Type B pancreatic cell (in vitro differentiated cells): ENCODE results near the gene ICA1. TPM values are rescaled to one million over a fixed set of nuclear protein-coding genes. Genes with fewer than 3 reads are reported as not detected.

Experiments used
- DNase-seq: peaks from one replicate; pipeline ENCODE4 v3.0.0; 2021; ENCODE audit warnings: mixed read lengths; ENCODE audit not compliant: unreplicated experiment; ENCODE audit errors: extremely low spot score
- H3K27ac Mint-ChIP-seq: 2 replicates; pipeline ENCODE4 v1.8.0; 2021; ENCODE audit warnings: mild to moderate bottlenecking, mixed read lengths
- H3K27me3 Mint-ChIP-seq: 2 replicates; pipeline ENCODE4 v1.8.0; 2021; ENCODE audit warnings: mixed read lengths
- H3K36me3 Mint-ChIP-seq: 2 replicates; pipeline ENCODE4 v1.8.0; 2021; ENCODE audit warnings: mixed read lengths
- H3K4me1 Mint-ChIP-seq: one replicate; pipeline ENCODE4 v1.8.0; 2021; ENCODE audit warnings: mixed read lengths; ENCODE audit not compliant: unreplicated experiment
- H3K4me3 Mint-ChIP-seq: 2 replicates; pipeline ENCODE4 v1.8.0; 2021; ENCODE audit warnings: mild to moderate bottlenecking, mixed read lengths
- H3K9me3 Mint-ChIP-seq: 2 replicates; pipeline ENCODE4 v1.8.0; 2021; ENCODE audit warnings: mixed read lengths
- total RNA-seq: library from RNA; stranded (reverse); gene quantifications from 2 replicates; pipeline ENCODE4 v1.2.1, GENCODE V29; 2021; ENCODE audit warnings: low replicate concordance
- TF ChIP-seq, protein P1 (sequence below): fragments of 200-600 bp; sonication (generic); conservative IDR thresholded peaks from 2 replicates; pipeline ENCODE4 v1.5.0; 2021; ENCODE audit warnings: antibody characterized with exemption, mild to moderate bottlenecking

The ICA1 gene
- total RNA-seq, 1 donor from 2014 or later: 9.8 TPM

DNA sequence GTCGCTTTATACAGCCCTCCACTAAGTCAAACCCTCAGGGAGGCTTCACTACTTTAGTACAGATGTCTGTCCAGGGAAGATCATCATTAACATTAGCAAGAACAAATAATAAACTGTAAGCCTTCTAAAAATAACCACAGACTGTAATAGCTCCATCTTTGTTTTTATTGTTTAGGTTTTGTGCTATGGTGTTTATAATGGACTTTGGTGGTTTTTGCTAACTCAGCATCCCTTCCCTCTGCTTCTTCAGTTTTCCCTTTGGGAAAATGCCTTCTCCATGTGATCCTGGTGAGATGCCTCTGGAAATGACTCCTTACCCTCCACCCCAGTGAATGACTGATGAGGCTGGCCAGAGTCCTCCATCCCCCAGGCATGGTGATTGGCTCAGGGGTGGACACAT lies 131.3 kb downstream of the ICA1 start:
- Mint-ChIP-seq H3K27me3 (no peaks in the 10 kb centered on the region), H3K4me3 (no peak overlapping the region), H3K9me3 (no peaks in the 10 kb centered on the region), H3K27ac (no peak overlapping the region), H3K4me1 (no peaks in the 10 kb centered on the region), H3K36me3 (no peaks in the 10 kb centered on the region)
- TF ChIP-seq, protein P1, sequence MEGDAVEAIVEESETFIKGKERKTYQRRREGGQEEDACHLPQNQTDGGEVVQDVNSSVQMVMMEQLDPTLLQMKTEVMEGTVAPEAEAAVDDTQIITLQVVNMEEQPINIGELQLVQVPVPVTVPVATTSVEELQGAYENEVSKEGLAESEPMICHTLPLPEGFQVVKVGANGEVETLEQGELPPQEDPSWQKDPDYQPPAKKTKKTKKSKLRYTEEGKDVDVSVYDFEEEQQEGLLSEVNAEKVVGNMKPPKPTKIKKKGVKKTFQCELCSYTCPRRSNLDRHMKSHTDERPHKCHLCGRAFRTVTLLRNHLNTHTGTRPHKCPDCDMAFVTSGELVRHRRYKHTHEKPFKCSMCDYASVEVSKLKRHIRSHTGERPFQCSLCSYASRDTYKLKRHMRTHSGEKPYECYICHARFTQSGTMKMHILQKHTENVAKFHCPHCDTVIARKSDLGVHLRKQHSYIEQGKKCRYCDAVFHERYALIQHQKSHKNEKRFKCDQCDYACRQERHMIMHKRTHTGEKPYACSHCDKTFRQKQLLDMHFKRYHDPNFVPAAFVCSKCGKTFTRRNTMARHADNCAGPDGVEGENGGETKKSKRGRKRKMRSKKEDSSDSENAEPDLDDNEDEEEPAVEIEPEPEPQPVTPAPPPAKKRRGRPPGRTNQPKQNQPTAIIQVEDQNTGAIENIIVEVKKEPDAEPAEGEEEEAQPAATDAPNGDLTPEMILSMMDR: no peak
- DNase-seq: no peak

GRCh38 chr7:8129318-8129659 lies 132.7 kb downstream of the ICA1 start:
- TF ChIP-seq, protein P1: no peak
- H3K9me3 Mint-ChIP-seq: no peaks in the 10 kb centered on the region
- H3K27ac Mint-ChIP-seq: no peak overlapping the region
- no peaks in the 10 kb centered on the region for H3K36me3 Mint-ChIP-seq
- no peak for DNase-seq
- no peaks in the 10 kb centered on the region for H3K4me1 Mint-ChIP-seq
- H3K27me3 Mint-ChIP-seq: no peaks in the 10 kb centered on the region
- no peak overlapping the region for H3K4me3 Mint-ChIP-seq

- no peaks in the 10 kb centered on the region for H3K36me3 Mint-ChIP-seq
- no peak overlapping the region for H3K4me3 Mint-ChIP-seq
- no peaks in the 10 kb centered on the region for H3K9me3 Mint-ChIP-seq
- TF ChIP-seq, protein P1: no peak
- DNase-seq: no peak
- no peaks in the 10 kb centered on the region for H3K4me1 Mint-ChIP-seq
- no peak overlapping the region for H3K27ac Mint-ChIP-seq
- no peaks in the 10 kb centered on the region for H3K27me3 Mint-ChIP-seq
Measured at GRCh38 chr7:8128449-8129317, 133.3 kb downstream of the ICA1 start.

GRCh38 chr7:8126601-8127167 lies 135.3 kb downstream of the ICA1 start:
- H3K36me3 Mint-ChIP-seq: no peaks in the 10 kb centered on the region
- no peak for DNase-seq
- H3K27ac Mint-ChIP-seq: no peak overlapping the region
- no peaks in the 10 kb centered on the region for H3K9me3 Mint-ChIP-seq
- H3K4me3 Mint-ChIP-seq: no peak overlapping the region
- TF ChIP-seq, protein P1: no peak
- H3K4me1 Mint-ChIP-seq: no peaks in the 10 kb centered on the region
- no peaks in the 10 kb centered on the region for H3K27me3 Mint-ChIP-seq

DNA sequence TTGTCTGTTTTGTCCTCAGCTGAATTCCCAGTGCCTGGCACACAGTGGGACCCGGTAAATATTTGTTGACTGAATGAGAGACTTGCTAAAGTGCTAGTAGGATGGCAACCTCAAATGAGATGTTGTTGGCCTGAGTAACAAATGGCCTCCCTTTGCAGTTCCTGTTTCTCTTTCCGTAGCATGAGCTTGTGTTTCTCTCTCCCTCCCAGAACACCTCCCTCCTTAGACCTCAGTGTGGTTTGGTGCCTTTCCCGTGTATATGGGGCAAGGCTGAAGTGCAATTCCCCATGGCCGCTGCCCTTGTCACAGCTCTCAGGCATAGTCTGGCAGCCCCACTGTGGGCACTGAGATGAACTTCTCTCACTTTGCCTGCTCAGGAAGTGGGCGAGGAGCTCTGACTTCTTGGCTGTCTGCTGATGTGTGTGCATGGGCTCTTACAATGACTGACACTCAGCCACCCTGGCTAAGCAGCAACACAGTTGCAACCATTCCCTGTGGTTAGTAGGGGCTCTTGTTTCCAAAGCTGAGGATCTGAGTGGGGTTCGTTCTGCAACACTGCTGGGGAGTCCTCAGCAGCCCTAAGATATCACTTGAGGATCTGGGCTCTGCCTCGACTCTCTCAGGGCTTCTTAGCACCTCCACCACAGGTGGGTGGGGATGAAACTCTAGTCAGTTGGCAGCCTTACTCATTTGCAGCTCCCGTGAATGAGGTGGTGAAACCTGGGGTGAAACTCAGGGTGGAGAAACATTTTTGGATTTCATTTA lies 136.1 kb downstream of the ICA1 start:
- no peak overlapping the region for H3K4me3 Mint-ChIP-seq
- TF ChIP-seq, protein P1: no peak
- H3K9me3 Mint-ChIP-seq: no peaks in the 10 kb centered on the region
- H3K36me3 Mint-ChIP-seq: no peaks in the 10 kb centered on the region
- H3K27ac Mint-ChIP-seq: no peak overlapping the region
- no peaks in the 10 kb centered on the region for H3K27me3 Mint-ChIP-seq
- DNase-seq: no peak
- H3K4me1 Mint-ChIP-seq: no peaks in the 10 kb centered on the region
